HG03442 (cell line): ENCODE measurements around the gene FBXW2.
A peak's percentile ranks its signal among the peaks of the same experiment; 100 is the strongest.

Experiments used
- ATAC-seq: cut with Tn5 transposase; IDR thresholded peaks from one replicate; pipeline ENCODE4 v1.9.1; 2021; ENCODE audit warnings: mild to moderate bottlenecking, moderate library complexity; ENCODE audit not compliant: unreplicated experiment

FBXW2 gene

DNA sequence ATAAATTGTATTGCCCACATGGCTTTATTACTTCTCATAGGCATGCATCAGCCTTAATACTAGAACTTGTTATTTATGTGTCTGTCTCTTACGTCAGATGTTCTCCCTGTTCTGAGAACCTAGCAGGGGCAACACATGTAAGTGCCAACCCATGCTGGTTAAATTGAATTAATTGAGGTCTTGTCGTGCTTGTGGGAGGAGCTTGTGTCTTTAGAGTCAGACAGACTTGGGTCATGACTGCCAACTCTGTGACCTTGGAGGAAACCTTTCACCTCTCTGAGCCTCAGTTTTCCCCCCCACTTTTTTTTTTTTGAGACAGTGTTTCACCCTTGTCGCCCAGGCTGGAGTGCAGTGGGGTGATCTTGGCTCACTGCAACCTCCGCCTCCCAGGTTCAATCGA lies 76.7 kb downstream of the FBXW2 start:
- ATAC-seq: no peak

GRCh38 chr9:120715389-120715924 lies 77.8 kb downstream of the FBXW2 start:
- ATAC-seq: no peak

GRCh38 chr9:120714846-120715388 lies 78.3 kb downstream of the FBXW2 start:
- no peak for ATAC-seq

DNA sequence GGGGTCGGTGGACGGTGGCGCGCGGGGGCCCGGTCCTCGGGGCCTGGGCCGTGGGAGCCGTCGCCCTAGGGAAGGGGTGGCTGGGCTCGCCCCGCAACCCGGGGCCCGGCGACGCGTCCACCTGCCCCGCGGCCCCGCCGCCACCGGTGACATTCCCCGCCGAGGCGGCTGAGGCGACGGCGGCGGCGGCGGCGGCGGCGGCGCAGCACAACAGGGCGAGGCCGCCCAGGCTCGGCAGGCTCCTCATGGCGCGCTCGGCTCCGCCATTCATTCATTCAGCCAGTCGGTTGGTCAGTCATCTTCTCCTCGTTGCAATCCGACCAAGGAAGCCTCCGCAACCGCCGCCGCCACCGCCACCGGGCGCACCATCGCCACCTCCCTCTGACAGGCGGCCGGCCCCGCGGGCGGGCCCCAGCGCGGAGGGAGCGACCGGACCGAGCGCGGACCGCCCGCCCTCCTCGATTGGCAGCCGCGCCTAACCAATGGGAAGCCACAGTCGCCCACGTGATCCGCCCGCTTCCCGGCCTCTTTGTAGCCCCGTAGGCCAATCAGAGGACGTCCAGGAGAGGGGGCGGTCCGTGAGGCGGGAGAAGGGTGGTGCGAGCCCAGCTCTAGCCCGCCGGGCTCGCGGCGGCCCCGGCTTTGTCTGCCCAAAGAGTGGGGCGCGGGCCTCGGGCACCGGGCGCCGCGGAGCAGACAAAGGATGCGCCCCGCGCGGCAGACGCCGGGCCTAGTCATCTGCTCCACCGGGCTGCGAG lies 78.9 kb downstream of the FBXW2 start, which contains the start of gene MEGF9:
TSS of gene MEGF9 (minus strand) at position 383 of the 758 bp plus-strand sequence. CDS start at position 271, 112 bp downstream.
- peak; percentile 94 for ATAC-seq

- ATAC-seq: no peak
Measured at GRCh38 chr9:120713257-120714087, 79.7 kb downstream of the FBXW2 start.

- ATAC-seq: no peak
Measured at GRCh38 chr9:120712539-120713031, 80.6 kb downstream of the FBXW2 start.

- ATAC-seq: no peak
Measured at GRCh38 chr9:120711841-120712538, 81.2 kb downstream of the FBXW2 start.

DNA sequence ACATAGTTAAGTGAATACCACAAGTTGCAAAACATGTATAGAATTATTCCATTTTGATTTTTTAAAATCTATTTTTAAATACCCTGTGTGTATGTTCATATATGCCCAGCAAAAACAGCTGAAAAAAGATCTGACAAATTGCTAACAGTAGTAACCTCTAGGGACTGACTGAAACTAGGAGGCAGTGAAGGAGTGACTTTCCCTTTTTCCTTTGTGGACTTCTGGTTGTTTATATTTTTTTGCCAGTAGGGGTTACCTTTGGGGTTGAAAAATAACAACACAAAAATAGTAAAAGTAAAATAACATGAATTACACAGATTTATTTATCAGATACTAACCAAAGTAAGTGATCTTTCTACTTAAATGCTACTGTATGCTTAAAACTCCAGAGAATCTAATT lies 81.9 kb downstream of the FBXW2 start:
- no peak for ATAC-seq

GRCh38 chr9:120710110-120710981 lies 82.9 kb downstream of the FBXW2 start:
- no peak for ATAC-seq

GRCh38 chr9:120708526-120709224 lies 84.5 kb downstream of the FBXW2 start:
- no peak for ATAC-seq

DNA sequence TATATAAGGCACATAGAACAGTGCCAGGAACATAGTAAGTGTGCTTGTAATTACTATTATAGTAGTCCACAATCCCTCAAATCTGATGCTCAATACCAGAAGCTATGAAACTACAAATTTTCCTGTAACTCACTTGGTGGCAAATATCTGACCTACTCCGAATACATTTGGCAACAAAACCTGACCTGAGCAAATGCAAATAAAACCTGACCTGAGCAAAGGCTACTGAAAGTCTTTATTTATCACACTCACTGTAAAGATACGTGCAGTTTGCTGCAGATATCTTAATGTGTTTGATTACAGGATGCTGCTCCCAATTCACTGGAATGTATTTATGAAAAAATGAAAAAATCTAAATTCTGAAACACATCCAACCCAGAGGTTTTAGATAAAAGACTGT lies 86.0 kb downstream of the FBXW2 start:
- no peak for ATAC-seq
